Measurements from ENCODE around the gene TNFSF12. TPM values are rescaled to one million over a fixed set of nuclear protein-coding genes. Genes with fewer than 3 reads are reported as not detected.
A peak's percentile ranks its signal among the peaks of the same experiment; 100 is the strongest.

TNFSF12 gene
- polyA plus RNA-seq, 1 experiment: 49.5 TPM

- Histone ChIP-seq H3K27me3 (ENCODE audit: control insufficient read depth, insufficient read depth, low read length) (no peaks in the 10 kb centered on the region), H3K36me3 (ENCODE audit: control insufficient read depth, insufficient read depth, low read length) (peaks cover 13% of the 10 kb centered on the region), H3K4me3 (ENCODE audit: low read depth, low read length) (no peak overlapping the region)
- CTCF ChIA-PET: interaction anchor here (0.9 to 4.3 kb wide), 7 partner anchors 12 to 542 kb away, joined by 3 to 29 read pairs (median 4); partner anchors contain the start of gene TP53
- DNase-seq (ENCODE audit: low read depth): peak; percentile 83
- POLR2A ChIA-PET: interaction anchor here (0.6 to 0.8 kb wide), 3 partner anchors 13 to 741 kb away, joined by 3 to 10 read pairs (median 6); no protein-coding TSS in a partner anchor
- TF ChIP-seq CTCF (IDR thresholded peaks at IDR 0.05; ENCODE audit: insufficient read depth, low read depth, low read length): peak; percentile 40
Measured at GRCh38 chr17:7587420-7588151, 38.7 kb downstream of the TNFSF12 start.

- Histone ChIP-seq H3K4me3 (ENCODE audit: low read depth, low read length) (peak overlapping the region; percentile 22; the same call in 1 of the 2 replicates), H3K27me3 (ENCODE audit: control insufficient read depth, insufficient read depth, low read length) (no peaks in the 10 kb centered on the region), H3K36me3 (ENCODE audit: control insufficient read depth, insufficient read depth, low read length) (peaks cover 16% of the 10 kb centered on the region)
- ChIA-PET POLR2A (interaction anchor here (1.1 kb wide), 1 partner anchor 15 kb away, joined by 5 read pairs; no protein-coding TSS in a partner anchor), CTCF (interaction anchor here (0.8 to 4.3 kb wide), 31 partner anchors 9 to 543 kb away, joined by 3 to 29 read pairs (median 6); partner anchors contain the start of genes CD68, FXR2, SENP3 and TNFSF13)
- DNase-seq (ENCODE audit: low read depth): no peak
- no peak for TF ChIP-seq CTCF (IDR thresholded peaks at IDR 0.05; ENCODE audit: insufficient read depth, low read depth, low read length)
Measured at GRCh38 chr17:7588553-7589203, 39.8 kb downstream of the TNFSF12 start.

GRCh38 chr17:7589204-7589868, 40.5 kb downstream of the TNFSF12 start:
- TF ChIP-seq CTCF (IDR thresholded peaks at IDR 0.05; ENCODE audit: insufficient read depth, low read depth, low read length): peak; percentile 94
- POLR2A ChIA-PET: interaction anchor here (1.1 kb wide), 1 partner anchor 16 kb away, joined by 5 read pairs; no protein-coding TSS in a partner anchor
- CTCF ChIA-PET: interaction anchor here (0.8 to 4.3 kb wide), 35 partner anchors 9 to 543 kb away, joined by 3 to 29 read pairs (median 6); partner anchors contain the start of genes CD68, FXR2, SENP3 and TNFSF13
- peaks cover 20% of the 10 kb centered on the region for H3K36me3 ChIP-seq (ENCODE audit: control insufficient read depth, insufficient read depth, low read length)
- peak overlapping the region; percentile 22; the same call in 1 of the 2 replicates for H3K4me3 ChIP-seq (ENCODE audit: low read depth, low read length)
- H3K27me3 ChIP-seq (ENCODE audit: control insufficient read depth, insufficient read depth, low read length): no peaks in the 10 kb centered on the region
- DNase-seq (ENCODE audit: low read depth): no peak

- TF ChIP-seq CTCF (IDR thresholded peaks at IDR 0.05; ENCODE audit: insufficient read depth, low read depth, low read length): no peak
- no peak for DNase-seq (ENCODE audit: low read depth)
- Histone ChIP-seq H3K36me3 (ENCODE audit: control insufficient read depth, insufficient read depth, low read length) (peaks cover 20% of the 10 kb centered on the region), H3K27me3 (ENCODE audit: control insufficient read depth, insufficient read depth, low read length) (no peaks in the 10 kb centered on the region), H3K4me3 (ENCODE audit: low read depth, low read length) (peak within 1 kb of the TSS; percentile 22; the same call in 1 of the 2 replicates)
- ChIA-PET CTCF (interaction anchor here (1.0 to 4.3 kb wide), 27 partner anchors 10 to 544 kb away, joined by 3 to 29 read pairs (median 7); partner anchors contain the start of genes CD68, FXR2, SENP3 and TNFSF13), POLR2A (interaction anchor here (1.1 kb wide), 1 partner anchor 17 kb away, joined by 5 read pairs; no protein-coding TSS in a partner anchor)
Measured at GRCh38 chr17:7589891-7590691, 41.2 kb downstream of the TNFSF12 start, which contains the start of gene SOX15. TSS of gene SOX15 (minus strand) at chr17:7590094. CDS start at chr17:7589676, 418 bp downstream.
